DOHH2 (cell line): ENCODE data around the gene ATP5F1E.

Source experiments
- CTCF ChIP-seq: fragments of 200-600 bp; sonication (generic); IDR thresholded peaks from one replicate; pipeline ENCODE4 v1.5.1; 2014; ENCODE audit warnings: antibody characterized with exemption, mild to moderate bottlenecking, low read depth, low read length; ENCODE audit not compliant: poor library complexity, severe bottlenecking
- EZH2phosphoT487 ChIP-seq: fragments of 200-600 bp; sonication (generic); IDR thresholded peaks from 2 replicates; pipeline ENCODE4 v1.6.1; 2017; ENCODE audit warnings: borderline replicate concordance, mild to moderate bottlenecking, antibody characterized with exemption, low read length, moderate library complexity, mixed read lengths

GRCh38 chr20:59028812-59029211 lies 3.3 kb downstream of the ATP5F1E start:
- TF ChIP-seq CTCF: no peak
- no peak for TF ChIP-seq EZH2phosphoT487
